NCI-H345 treated with DMSO at 0.1 percent for 48 hours (cell line): ENCODE measurements around the gene TCEA3.

Source experiments
- DNase-seq: peaks from one replicate; lab custom pipeline; 2025; ENCODE audit not compliant: unreplicated experiment; lab: John Stamatoyannopoulos, UW

TCEA3 gene

GRCh38 chr1:23424293-23425192 is at the start of gene TCEA3:
Gene TCEA3 (minus strand): TSS chr1:23424748. CDS start chr1:23424633, 115 bp downstream.
- DNase-seq, result no peak

- no peak for DNase-seq
Measured at GRCh38 chr1:23473037-23473800, 48.7 kb upstream of the TCEA3 start.

- no peak for DNase-seq
Measured at GRCh38 chr1:23472351-23473036, 47.9 kb upstream of the TCEA3 start.

- DNase-seq, result no peak
Measured at GRCh38 chr1:23471473-23472075, 47.0 kb upstream of the TCEA3 start.

- DNase-seq, result no peak
Measured at GRCh38 chr1:23470282-23471070, 45.9 kb upstream of the TCEA3 start.

GRCh38 chr1:23469372-23469982 is 44.9 kb upstream of the TCEA3 start:
- DNase-seq, result no peak

GRCh38 chr1:23466423-23466989 is 42.0 kb upstream of the TCEA3 start:
- DNase-seq, result no peak

GRCh38 chr1:23463286-23463685 is 38.7 kb upstream of the TCEA3 start:
- DNase-seq, result no peak

- DNase-seq, result no peak
Measured at GRCh38 chr1:23462766-23463165, 38.2 kb upstream of the TCEA3 start.

GRCh38 chr1:23461050-23461449 is 36.5 kb upstream of the TCEA3 start:
- DNase-seq, result no peak

GRCh38 chr1:23460519-23460918 is 36.0 kb upstream of the TCEA3 start:
- no peak for DNase-seq

GRCh38 chr1:23459338-23459757 is 34.8 kb upstream of the TCEA3 start:
- DNase-seq, result no peak

- DNase-seq, result no peak
Measured at GRCh38 chr1:23456226-23456625, 31.7 kb upstream of the TCEA3 start.

- DNase-seq, result no peak
Measured at GRCh38 chr1:23453455-23454000, 29.0 kb upstream of the TCEA3 start.

- DNase-seq, result no peak
Measured at GRCh38 chr1:23452011-23452411, 27.5 kb upstream of the TCEA3 start.

- no peak for DNase-seq
Measured at GRCh38 chr1:23451441-23451840, 26.9 kb upstream of the TCEA3 start.

GRCh38 chr1:23450894-23451293 is 26.3 kb upstream of the TCEA3 start:
- DNase-seq, result no peak

- DNase-seq, result no peak
Measured at GRCh38 chr1:23449958-23450357, 25.4 kb upstream of the TCEA3 start.

GRCh38 chr1:23449306-23449705 is 24.8 kb upstream of the TCEA3 start:
- DNase-seq, result no peak
